ENCODE measurements around the gene NSUN5. TPM values are rescaled to one million over a fixed set of nuclear protein-coding genes. Genes with fewer than 3 reads are reported as not detected.
A peak's percentile ranks its signal among the peaks of the same experiment; 100 is the strongest.
"Not testable (repeated sequence)": the region's sequence is repeated elsewhere in the genome, so short reads cannot be mapped to it uniquely, and the experiment has no call there.

The NSUN5 gene
- total RNA-seq, 1 experiment from 2014 or later: 66.8 TPM

GRCh38 chr7:73277210-73277609 lies 31.4 kb downstream of the NSUN5 start:
- H3K27me3 ChIP-seq (ENCODE audit: control insufficient read depth, insufficient read depth, low read length); POLR2A ChIA-PET; H3K4me1 ChIP-seq (ENCODE audit: control insufficient read depth, insufficient read depth, low read length); intact Hi-C loops (cut with micrococcal nuclease; ENCODE audit: unreplicated experiment); H3K9me3 ChIP-seq (ENCODE audit: control insufficient read depth, insufficient read depth, low read depth, low read length); ATAC-seq; H3K4me3 ChIP-seq (ENCODE audit: low read depth in 2 of 2, low read length in 2 of 2); H3K27ac ChIP-seq (ENCODE audit: low read length); H3K36me3 ChIP-seq (ENCODE audit: control insufficient read depth, insufficient read depth, low read length); DNase-seq (ENCODE audit: low read depth, low spot score); CTCF ChIA-PET; in situ Hi-C loops (cut with HindIII; ENCODE audit: low pct_unique_long_range_greater_than_20kb, low sequenced_read_pairs); BruUV-seq (replicated peaks): not testable (repeated sequence)

GRCh38 chr7:73267813-73268212 lies 40.8 kb downstream of the NSUN5 start:
- intact Hi-C loops (cut with micrococcal nuclease; ENCODE audit: unreplicated experiment); DNase-seq (ENCODE audit: low read depth, low spot score); H3K4me1 ChIP-seq (ENCODE audit: control insufficient read depth, insufficient read depth, low read length); H3K27me3 ChIP-seq (ENCODE audit: control insufficient read depth, insufficient read depth, low read length); POLR2A ChIA-PET; H3K36me3 ChIP-seq (ENCODE audit: control insufficient read depth, insufficient read depth, low read length); H3K4me3 ChIP-seq (ENCODE audit: low read depth in 2 of 2, low read length in 2 of 2); in situ Hi-C loops (cut with HindIII; ENCODE audit: low pct_unique_long_range_greater_than_20kb, low sequenced_read_pairs); ATAC-seq; H3K27ac ChIP-seq (ENCODE audit: low read length); H3K9me3 ChIP-seq (ENCODE audit: control insufficient read depth, insufficient read depth, low read depth, low read length); BruUV-seq (replicated peaks); CTCF ChIA-PET: not testable (repeated sequence)

- POLR2A ChIA-PET; DNase-seq (ENCODE audit: low read depth, low spot score); in situ Hi-C loops (cut with HindIII; ENCODE audit: low pct_unique_long_range_greater_than_20kb, low sequenced_read_pairs); H3K27ac ChIP-seq (ENCODE audit: low read length); H3K4me3 ChIP-seq (ENCODE audit: low read depth in 2 of 2, low read length in 2 of 2); H3K27me3 ChIP-seq (ENCODE audit: control insufficient read depth, insufficient read depth, low read length); BruUV-seq (replicated peaks); H3K4me1 ChIP-seq (ENCODE audit: control insufficient read depth, insufficient read depth, low read length); H3K36me3 ChIP-seq (ENCODE audit: control insufficient read depth, insufficient read depth, low read length); intact Hi-C loops (cut with micrococcal nuclease; ENCODE audit: unreplicated experiment); H3K9me3 ChIP-seq (ENCODE audit: control insufficient read depth, insufficient read depth, low read depth, low read length); CTCF ChIA-PET: not testable (repeated sequence)
- ATAC-seq: peak; percentile 88
These were observed 41.8 kb downstream of the NSUN5 start for GRCh38 chr7:73266719-73267368.

GRCh38 chr7:73262416-73262815 lies 46.2 kb downstream of the NSUN5 start:
- CTCF ChIA-PET: not testable (repeated sequence)

More at GRCh38 chr7:73262416-73262815, 46.2 kb downstream of the NSUN5 start:
- H3K36me3 ChIP-seq (ENCODE audit: control insufficient read depth, insufficient read depth, low read length); H3K9me3 ChIP-seq (ENCODE audit: control insufficient read depth, insufficient read depth, low read depth, low read length); H3K27ac ChIP-seq (ENCODE audit: low read length); DNase-seq (ENCODE audit: low read depth, low spot score); intact Hi-C loops (cut with micrococcal nuclease; ENCODE audit: unreplicated experiment); ATAC-seq; H3K4me1 ChIP-seq (ENCODE audit: control insufficient read depth, insufficient read depth, low read length); in situ Hi-C loops (cut with HindIII; ENCODE audit: low pct_unique_long_range_greater_than_20kb, low sequenced_read_pairs); H3K27me3 ChIP-seq (ENCODE audit: control insufficient read depth, insufficient read depth, low read length); H3K4me3 ChIP-seq (ENCODE audit: low read depth in 2 of 2, low read length in 2 of 2); POLR2A ChIA-PET; BruUV-seq (replicated peaks): not testable (repeated sequence)

Other genes starting within 250 kb of the NSUN5 start
- not detected for gene SPDYE9, start 222.8 kb downstream of the NSUN5 start, total RNA-seq (2021; ENCODE audit: unreplicated experiment)
- gene TRIM50, start 19.3 kb upstream of the NSUN5 start, total RNA-seq (2021; ENCODE audit: unreplicated experiment): not detected
- gene FKBP6, start 19.3 kb upstream of the NSUN5 start, total RNA-seq (2021; ENCODE audit: unreplicated experiment): not detected
- 3.2 TPM for gene FZD9, start 125.0 kb upstream of the NSUN5 start, total RNA-seq (2021; ENCODE audit: unreplicated experiment)
- gene BAZ1B, start 213.5 kb upstream of the NSUN5 start, total RNA-seq (2021; ENCODE audit: unreplicated experiment): 107 TPM
- 95.4 TPM for gene BCL7B, start 248.9 kb upstream of the NSUN5 start, total RNA-seq (2021; ENCODE audit: unreplicated experiment)